B cell (primary cell): ENCODE results near the gene ITGB4. TPM values are rescaled to one million over a fixed set of nuclear protein-coding genes. Genes with fewer than 3 reads are reported as not detected.

ENCODE experiments used
- ATAC-seq: fragments of 200-7000 bp; cut with Tn5 transposase; one replicate; pipeline ENCODE4 v1.10.0; 2021; ENCODE audit warnings: low read depth, mild to moderate bottlenecking, moderate number of reproducible peaks, moderate library complexity
- CTCF ChIA-PET: fragments of 350-600 bp; sonication (Branson Sonifier 250); formaldehyde crosslinking; loops from one replicate; lab custom pipeline; 2021; ENCODE audit warnings: antibody characterized with exemption, inconsistent platforms; lab: Charles Lee
- POLR2A ChIA-PET: fragments of 350-600 bp; sonication (Branson Sonifier 250); formaldehyde crosslinking; loops from one replicate; lab custom pipeline; 2021; ENCODE audit warnings: antibody characterized with exemption; lab: Charles Lee
- DNase-seq: peaks from one replicate; pipeline ENCODE4 v3.0.0; 2013
- H2AFZ ChIP-seq: 2 replicates; pipeline ENCODE4 v1.6.1; 2012; ENCODE audit warnings: mild to moderate bottlenecking, low read depth, low read length; ENCODE audit not compliant: insufficient read depth, poor library complexity, severe bottlenecking
- H3K27ac ChIP-seq, 2 donors: 1 replicate in 1 of 2; 2 replicates in 1 of 2; pipeline ENCODE4 v1.5.1; 2012 to 2013; ENCODE audit warnings: low read length in 2 of 2, mild to moderate bottlenecking in 2 of 2, moderate library complexity in 1 of 2
- H3K27me3 ChIP-seq, 4 experiments: fragments of 200-600 bp in 1 of 4; sonication (generic) in 1 of 4; replicated peaks in 1 of 4; 1 replicate in 2 of 4; 2 replicates in 2 of 4; pipeline versions ENCODE4 v1.6.1 to v1.7.0; 2013 to 2016; ENCODE audit warnings: low read length in 3 of 4, mild to moderate bottlenecking in 2 of 4, mixed read lengths in 1 of 4, moderate library complexity in 1 of 4; ENCODE audit not compliant: insufficient read depth in 4 of 4, control insufficient read depth in 3 of 4; ENCODE audit errors: control extremely low read depth in 1 of 4
- H3K36me3 ChIP-seq, 2 experiments: replicated peaks in 1 of 2; 1 replicate in 1 of 2; 2 replicates in 1 of 2; pipeline versions ENCODE4 v1.6.1 to v1.7.1; 2013; ENCODE audit warnings: low read length in 1 of 2; ENCODE audit not compliant: insufficient read depth in 2 of 2, control insufficient read depth in 1 of 2; ENCODE audit errors: control extremely low read depth in 1 of 2, extremely low read depth in 1 of 2
- H3K4me1 ChIP-seq, 2 donors: fragments of 200-600 bp in 1 of 2; sonication (generic) in 1 of 2; 1 replicate in 1 of 2; 2 replicates in 1 of 2; pipeline versions ENCODE4 v1.5.1 to v1.6.1; 2013 to 2017; ENCODE audit warnings: low read length in 2 of 2; ENCODE audit not compliant: control insufficient read depth in 2 of 2, insufficient read depth in 2 of 2
- H3K4me2 ChIP-seq: replicated peaks from 2 replicates; pipeline ENCODE3; 2012; ENCODE audit warnings: mild to moderate bottlenecking, low read depth, low read length; ENCODE audit not compliant: poor library complexity, severe bottlenecking
- H3K4me3 ChIP-seq, 5 experiments: fragments of 200-600 bp in 1 of 5; sonication (generic) in 1 of 5; 1 replicate in 3 of 5; 2 replicates in 2 of 5; pipeline versions ENCODE4 v1.5.1 to v1.7.0; 2011 to 2016; ENCODE audit warnings: low read length in 4 of 5, mild to moderate bottlenecking in 4 of 5, low read depth in 2 of 5, control low read depth in 1 of 5, moderate library complexity in 1 of 5; ENCODE audit not compliant: insufficient read depth in 1 of 5; ENCODE audit errors: control extremely low read depth in 1 of 5, extremely low read depth in 1 of 5
- H3K79me2 ChIP-seq: fragments of 200-600 bp; sonication (generic); one replicate; pipeline ENCODE4 v1.6.0; 2016; ENCODE audit warnings: low read length; ENCODE audit not compliant: control insufficient read depth, insufficient read depth
- H3K9ac ChIP-seq: fragments of 200-600 bp; sonication (generic); 2 replicates; pipeline ENCODE4 v1.6.1; 2017; ENCODE audit warnings: mild to moderate bottlenecking, low read length, moderate library complexity
- H3K9me3 ChIP-seq, 3 donors: one replicate each; pipeline versions ENCODE4 v1.6.1 to v1.7.1; 2013; ENCODE audit warnings: low read length in 2 of 3; ENCODE audit not compliant: control insufficient read depth in 2 of 3, insufficient read depth in 1 of 3; ENCODE audit errors: control extremely low read depth in 1 of 3
- H4K20me1 ChIP-seq: 2 replicates; pipeline ENCODE4 v1.6.0; 2012; ENCODE audit warnings: mild to moderate bottlenecking, low read length; ENCODE audit not compliant: insufficient read depth, control insufficient read depth, poor library complexity, severe bottlenecking
- H3K27ac Mint-ChIP-seq: one replicate; pipeline ENCODE4 v1.8.0; 2021; ENCODE audit warnings: mixed read lengths
- H3K27me3 Mint-ChIP-seq: one replicate; pipeline ENCODE4 v1.8.0; 2021; ENCODE audit warnings: mixed read lengths
- H3K4me1 Mint-ChIP-seq: one replicate; pipeline ENCODE4 v1.8.0; 2021; ENCODE audit warnings: mixed read lengths
- H3K4me3 Mint-ChIP-seq: one replicate; pipeline ENCODE4 v1.8.0; 2021; ENCODE audit warnings: mixed read lengths
- H3K9me3 Mint-ChIP-seq: one replicate; pipeline ENCODE4 v1.8.0; 2022; ENCODE audit warnings: mixed read lengths; ENCODE audit not compliant: insufficient read depth
- EZH2 ChIP-seq: IDR thresholded peaks from 2 replicates; pipeline ENCODE4 v1.6.1; 2012; ENCODE audit warnings: borderline replicate concordance, low read depth, mild to moderate bottlenecking, moderate library complexity, low read length; ENCODE audit not compliant: insufficient read depth, poor library complexity, severe bottlenecking
- WGBS: methylation state at CpG from one replicate; pipeline ENCODE4 v1.1.5; 2013; ENCODE audit warnings: missing lambda C conversion rate; ENCODE audit not compliant: insufficient coverage; 5-methylcytosine and 5-hydroxymethylcytosine counted together
- intact Hi-C: fragments of 100-400 bp; cut with micrococcal nuclease; formaldehyde crosslinking; loops from one replicate; pipeline ENCODE4 v1.10.0; 2022
- polyA plus RNA-seq: library from polyadenylated mRNA; depleted of rRNA; stranded (reverse); fragments of >200 nt; gene quantifications from 2 replicates; pipeline ENCODE4 v1.2.3, GENCODE V29; 2012
- total RNA-seq, 2 donors: library from RNA; stranded (reverse); fragments of 120-200 nt in 1 of 2; gene quantifications; 1 replicate in 1 of 2; 2 replicates in 1 of 2; pipeline versions ENCODE4 v1.2.3 to v1.2.4, GENCODE V29; 2013 to 2022
- TF ChIP-seq, protein P1 (sequence below): fragments of 200-600 bp; IDR thresholded peaks from one replicate; pipeline ENCODE4 v1.8.0; 2022; ENCODE audit warnings: antibody characterized with exemption, mild to moderate bottlenecking

Gene ITGB4
- total and polyA plus RNA-seq, 2 donors (not counting 1 experiment from before 2014, with no cell fraction given), result 0.12 to 0.81 TPM

DNA sequence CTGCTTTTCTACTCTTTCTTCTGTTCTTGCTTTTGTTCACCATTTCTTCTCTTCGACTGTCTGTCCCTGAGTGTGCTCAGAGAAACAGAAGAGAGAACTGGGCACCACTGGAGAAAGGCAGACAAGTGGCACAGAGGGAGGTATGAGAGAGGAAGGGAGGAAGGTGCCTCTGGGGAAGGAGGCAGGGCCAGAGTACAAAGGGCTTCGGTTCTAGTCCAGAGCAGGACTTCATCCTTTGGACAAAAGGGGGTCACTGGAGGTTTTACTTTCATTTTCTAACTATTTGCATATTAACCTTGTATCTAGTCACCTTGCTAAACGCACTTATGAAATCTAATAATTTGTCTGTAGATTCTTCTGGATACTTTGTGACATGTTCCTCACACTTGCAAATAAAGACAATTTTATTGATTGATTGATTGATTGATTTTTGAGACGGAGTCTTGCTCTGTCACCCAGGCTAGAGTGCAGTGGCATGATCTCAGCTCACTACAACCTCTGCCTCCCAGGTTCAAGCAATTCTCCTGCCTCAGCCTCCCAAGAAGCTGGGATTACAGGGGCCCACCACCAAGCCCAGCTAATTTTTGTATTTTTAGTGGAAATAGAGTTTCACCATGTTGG lies 13.5 kb downstream of the ITGB4 start:
- Histone ChIP-seq H2AFZ (peak overlapping the region; percentile 68), H3K36me3 (no peaks in the 10 kb centered on the region), H3K9me3 (no peaks in the 10 kb centered on the region), H3K9ac (peak overlapping the region; percentile 7), H3K27me3 (peaks cover 0 to 4% (median 0%) of the 10 kb centered on the region in 4 experiments), H3K79me2 (no peaks in the 10 kb centered on the region), H3K4me3 (no peak overlapping the region), H3K27ac (no peak overlapping the region), H4K20me1 (no peaks in the 10 kb centered on the region), H3K4me1 (peaks cover 4 to 10% of the 10 kb centered on the region in 2 donors), H3K4me2 (peak overlapping the region; percentile 34)
- Mint-ChIP-seq H3K4me3 (peak overlapping the region; percentile 3), H3K27ac (no peak overlapping the region), H3K4me1 (peaks cover 4% of the 10 kb centered on the region), H3K27me3 (no peaks in the 10 kb centered on the region), H3K9me3 (no peaks in the 10 kb centered on the region)
- ATAC-seq (no peak), DNase-seq (no peak)
- ChIA-PET CTCF (interaction anchor here (1.0 to 1.6 kb wide), 2 partner anchors 83 to 102 kb away, joined by 3 to 7 read pairs; partner anchors contain the start of gene SMIM5), POLR2A (interaction anchor here (0.7 kb wide), 1 partner anchor 130 kb away, joined by 5 read pairs; no protein-coding TSS in a partner anchor)
- WGBS, result 86% methylated on average over 1 of the region's 4 CpGs
- TF ChIP-seq, protein P1, sequence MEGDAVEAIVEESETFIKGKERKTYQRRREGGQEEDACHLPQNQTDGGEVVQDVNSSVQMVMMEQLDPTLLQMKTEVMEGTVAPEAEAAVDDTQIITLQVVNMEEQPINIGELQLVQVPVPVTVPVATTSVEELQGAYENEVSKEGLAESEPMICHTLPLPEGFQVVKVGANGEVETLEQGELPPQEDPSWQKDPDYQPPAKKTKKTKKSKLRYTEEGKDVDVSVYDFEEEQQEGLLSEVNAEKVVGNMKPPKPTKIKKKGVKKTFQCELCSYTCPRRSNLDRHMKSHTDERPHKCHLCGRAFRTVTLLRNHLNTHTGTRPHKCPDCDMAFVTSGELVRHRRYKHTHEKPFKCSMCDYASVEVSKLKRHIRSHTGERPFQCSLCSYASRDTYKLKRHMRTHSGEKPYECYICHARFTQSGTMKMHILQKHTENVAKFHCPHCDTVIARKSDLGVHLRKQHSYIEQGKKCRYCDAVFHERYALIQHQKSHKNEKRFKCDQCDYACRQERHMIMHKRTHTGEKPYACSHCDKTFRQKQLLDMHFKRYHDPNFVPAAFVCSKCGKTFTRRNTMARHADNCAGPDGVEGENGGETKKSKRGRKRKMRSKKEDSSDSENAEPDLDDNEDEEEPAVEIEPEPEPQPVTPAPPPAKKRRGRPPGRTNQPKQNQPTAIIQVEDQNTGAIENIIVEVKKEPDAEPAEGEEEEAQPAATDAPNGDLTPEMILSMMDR, result no peak
- no peak for TF ChIP-seq EZH2
- intact Hi-C loops, result no loop called here

DNA sequence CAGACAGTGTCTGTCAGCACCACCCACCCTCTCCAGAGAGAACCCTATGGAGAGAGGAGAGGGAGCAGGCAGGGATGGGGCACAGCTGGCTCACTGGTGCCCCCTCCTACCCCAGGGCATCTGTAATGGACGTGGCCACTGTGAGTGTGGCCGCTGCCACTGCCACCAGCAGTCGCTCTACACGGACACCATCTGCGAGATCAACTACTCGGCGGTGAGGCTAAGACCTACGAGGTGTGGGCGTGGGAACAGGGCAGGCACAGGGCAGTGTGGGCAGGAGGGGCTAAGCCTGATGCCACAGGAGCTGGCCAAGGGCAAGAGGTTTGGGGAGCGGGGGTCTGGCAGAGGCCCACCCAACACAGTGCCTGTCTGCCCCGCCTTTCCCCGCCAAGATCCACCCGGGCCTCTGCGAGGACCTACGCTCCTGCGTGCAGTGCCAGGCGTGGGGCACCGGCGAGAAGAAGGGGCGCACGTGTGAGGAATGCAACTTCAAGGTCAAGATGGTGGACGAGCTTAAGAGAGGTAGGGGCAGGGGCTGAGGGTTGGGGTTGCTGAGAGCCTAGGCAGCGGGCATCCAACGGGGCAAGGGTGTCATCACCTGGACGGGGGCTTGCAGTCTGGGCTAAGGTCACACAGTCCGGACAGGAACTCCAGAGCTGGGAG lies 15.0 kb downstream of the ITGB4 start:
- no peak overlapping the region for H2AFZ ChIP-seq
- no peaks in the 10 kb centered on the region for H3K79me2 ChIP-seq
- peaks cover 4 to 10% of the 10 kb centered on the region in 2 donors for H3K4me1 ChIP-seq
- TF ChIP-seq, protein P1, result no peak
- no peak for TF ChIP-seq EZH2
- no peaks in the 10 kb centered on the region for H3K36me3 ChIP-seq
- ChIA-PET CTCF (interaction anchor here (1.6 to 2.9 kb wide), 2 partner anchors 103 kb away, joined by 7 to 17 read pairs; partner anchors contain the start of gene SMIM5), POLR2A (no interaction called here)
- H3K9me3 ChIP-seq, result no peaks in the 10 kb centered on the region
- WGBS, result 96% methylated on average over 26 of the region's 26 CpGs
- H3K27ac Mint-ChIP-seq, result no peak overlapping the region
- H3K9me3 Mint-ChIP-seq, result no peaks in the 10 kb centered on the region
- H4K20me1 ChIP-seq, result no peaks in the 10 kb centered on the region
- no peak overlapping the region for H3K27ac ChIP-seq
- peaks cover 4% of the 10 kb centered on the region for H3K4me1 Mint-ChIP-seq
- no peak overlapping the region for H3K4me3 ChIP-seq
- no peak overlapping the region for H3K9ac ChIP-seq
- DNase-seq (no peak), ATAC-seq (no peak)
- intact Hi-C loops, result no loop called here
- H3K4me3 Mint-ChIP-seq, result no peak overlapping the region
- H3K4me2 ChIP-seq, result no peak overlapping the region
- H3K27me3 Mint-ChIP-seq, result no peaks in the 10 kb centered on the region
- peaks cover 0 to 4% (median 0%) of the 10 kb centered on the region in 4 experiments for H3K27me3 ChIP-seq
